Stimulated activated CD4-positive, alpha-beta T cell treated with anti-CD3 and anti-CD28 coated beads, Interleukin-15, amount 100 ng/mL, for 1 hour (primary cell): ENCODE results near the gene LACTBL1.

Experiments
- DNase-seq, 2 donors: peaks; one replicate each; pipeline ENCODE4 v3.0.0-alpha.2; 2020; ENCODE audit warnings: low read depth in 1 of 2, low spot score in 1 of 2

The LACTBL1 gene

GRCh38 chr1:22913421-22914141 is 59.1 kb downstream of the LACTBL1 start:
- DNase-seq: no peak

- no peak for DNase-seq
Measured at GRCh38 chr1:22912311-22912710, 60.4 kb downstream of the LACTBL1 start.

DNA sequence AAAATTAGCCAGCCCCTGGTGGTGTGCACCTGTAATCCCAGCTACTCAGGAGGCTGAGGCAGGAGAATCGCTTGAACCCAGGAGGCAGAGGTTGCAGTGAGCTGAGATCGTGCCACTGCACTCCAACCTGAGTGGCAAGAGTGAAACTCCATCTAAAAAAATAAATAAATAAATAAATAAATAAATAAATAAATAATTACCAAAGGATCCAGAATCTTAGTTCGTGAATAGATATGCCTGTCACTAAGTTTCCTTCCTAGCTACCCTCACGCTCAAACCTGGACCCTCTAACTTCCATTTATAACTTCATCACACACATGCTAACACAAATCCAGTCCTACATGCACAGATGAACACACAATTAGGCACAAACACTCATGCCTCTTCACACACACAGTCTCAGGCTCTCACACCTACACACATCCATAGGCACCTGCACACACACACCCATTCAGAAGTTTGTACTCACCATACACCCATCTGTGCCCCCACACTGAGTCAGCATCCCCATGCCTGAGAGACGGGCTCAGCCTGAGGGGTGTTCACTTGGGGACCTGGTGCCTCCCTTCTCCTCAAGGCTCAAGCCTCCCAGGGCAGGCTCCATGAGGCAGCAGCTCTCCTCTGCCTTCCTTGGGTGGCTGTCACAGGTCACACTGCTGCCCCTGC is 61.5 kb downstream of the LACTBL1 start:
- no peak for DNase-seq

GRCh38 chr1:22910286-22910685 is 62.4 kb downstream of the LACTBL1 start:
- no peak for DNase-seq

DNA sequence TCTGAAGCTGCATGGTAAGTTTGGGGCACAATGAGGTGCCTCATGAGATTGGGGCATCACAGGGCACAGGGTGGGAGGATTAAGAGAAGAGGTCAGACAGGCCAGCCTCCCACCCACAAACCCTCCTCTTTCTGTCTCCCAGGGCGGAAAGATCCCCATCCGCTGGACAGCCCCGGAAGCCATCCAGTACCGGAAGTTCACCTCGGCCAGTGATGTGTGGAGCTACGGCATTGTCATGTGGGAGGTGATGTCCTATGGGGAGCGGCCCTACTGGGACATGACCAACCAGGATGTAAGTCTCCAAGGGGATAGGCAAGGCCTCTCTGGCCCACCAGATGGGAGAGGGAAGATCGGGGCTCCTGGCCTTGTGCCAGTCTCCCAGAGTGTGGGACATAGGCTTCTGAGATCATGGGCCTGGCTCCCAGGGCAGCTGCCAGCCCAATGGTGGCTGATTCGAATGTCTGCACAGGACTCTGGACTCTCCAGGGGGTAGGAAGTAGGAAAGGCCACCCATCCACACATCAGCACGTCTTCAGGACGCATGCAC is 63.7 kb downstream of the LACTBL1 start:
- no peak for DNase-seq

- no peak for DNase-seq
Measured at GRCh38 chr1:22907528-22907927, 65.1 kb downstream of the LACTBL1 start.

GRCh38 chr1:22906968-22907367 is 65.7 kb downstream of the LACTBL1 start:
- no peak for DNase-seq

- no peak for DNase-seq
Measured at GRCh38 chr1:22903113-22903512, 69.6 kb downstream of the LACTBL1 start.
